ENCODE results near the gene KCNIP1. TPM values are rescaled to one million over a fixed set of nuclear protein-coding genes. Genes with fewer than 3 reads are reported as not detected.

KCNIP1 gene
- polyA plus RNA-seq, 1 donor = 2.4 TPM

- DNase-seq (ENCODE audit: low read depth) = no peak
These were observed 138.4 kb downstream of the KCNIP1 start for GRCh38 chr5:170642066-170642735.

GRCh38 chr5:170642776-170643436, 139.1 kb downstream of the KCNIP1 start:
- no peak for DNase-seq (ENCODE audit: low read depth)

- DNase-seq (ENCODE audit: low read depth) = no peak
These were observed 139.8 kb downstream of the KCNIP1 start for GRCh38 chr5:170643591-170643990.

GRCh38 chr5:170644501-170644900, 140.7 kb downstream of the KCNIP1 start:
- no peak for DNase-seq (ENCODE audit: low read depth)

GRCh38 chr5:170648541-170648940, 144.7 kb downstream of the KCNIP1 start:
- DNase-seq (ENCODE audit: low read depth) = no peak

GRCh38 chr5:170650850-170651249, 147.0 kb downstream of the KCNIP1 start:
- no peak for DNase-seq (ENCODE audit: low read depth)

- DNase-seq (ENCODE audit: low read depth) = no peak
These were observed 147.9 kb downstream of the KCNIP1 start for GRCh38 chr5:170651604-170652277.

GRCh38 chr5:170655476-170655875, 151.7 kb downstream of the KCNIP1 start:
- no peak for DNase-seq (ENCODE audit: low read depth)

GRCh38 chr5:170655920-170656319, 152.1 kb downstream of the KCNIP1 start:
- no peak for DNase-seq (ENCODE audit: low read depth)

- no peak for DNase-seq (ENCODE audit: low read depth)
These were observed 152.5 kb downstream of the KCNIP1 start for GRCh38 chr5:170656346-170656745.

- DNase-seq (ENCODE audit: low read depth) = no peak
These were observed 156.7 kb downstream of the KCNIP1 start for GRCh38 chr5:170660531-170660930.

- no peak for DNase-seq (ENCODE audit: low read depth)
These were observed 159.1 kb downstream of the KCNIP1 start for GRCh38 chr5:170662966-170663365.

GRCh38 chr5:170678811-170679210, 175.0 kb downstream of the KCNIP1 start:
- no peak for DNase-seq (ENCODE audit: low read depth)

GRCh38 chr5:170681013-170681433, 177.2 kb downstream of the KCNIP1 start:
- DNase-seq (ENCODE audit: low read depth) = peak; percentile 13

GRCh38 chr5:170691657-170692056, 187.8 kb downstream of the KCNIP1 start:
- DNase-seq (ENCODE audit: low read depth) = no peak

GRCh38 chr5:170693701-170694100, 189.9 kb downstream of the KCNIP1 start:
- DNase-seq (ENCODE audit: low read depth) = no peak

GRCh38 chr5:170694911-170695310, 191.1 kb downstream of the KCNIP1 start:
- DNase-seq (ENCODE audit: low read depth) = no peak

- DNase-seq (ENCODE audit: low read depth) = no peak
These were observed 193.2 kb downstream of the KCNIP1 start for GRCh38 chr5:170697031-170697430.

- no peak for DNase-seq (ENCODE audit: low read depth)
These were observed 196.7 kb downstream of the KCNIP1 start for GRCh38 chr5:170700503-170700902.

- no peak for DNase-seq (ENCODE audit: low read depth)
These were observed 197.5 kb downstream of the KCNIP1 start for GRCh38 chr5:170701334-170701733.

GRCh38 chr5:170704417-170705192, 200.8 kb downstream of the KCNIP1 start:
- DNase-seq (ENCODE audit: low read depth) = no peak

- DNase-seq (ENCODE audit: low read depth) = no peak
These were observed 205.8 kb downstream of the KCNIP1 start for GRCh38 chr5:170709640-170710039.
